CD4-positive, alpha-beta T cell treated with Interleukin-4 for 1 hour (primary cell): ENCODE measurements around the gene CAMK2A.

Experiments used
- DNase-seq, 2 donors: peaks; one replicate each; pipeline ENCODE4 v3.0.0-alpha.2; 2020 to 2022

Gene CAMK2A

GRCh38 chr5:150208187-150209098 is 81.1 kb downstream of the CAMK2A start:
- DNase-seq: no peak

DNA sequence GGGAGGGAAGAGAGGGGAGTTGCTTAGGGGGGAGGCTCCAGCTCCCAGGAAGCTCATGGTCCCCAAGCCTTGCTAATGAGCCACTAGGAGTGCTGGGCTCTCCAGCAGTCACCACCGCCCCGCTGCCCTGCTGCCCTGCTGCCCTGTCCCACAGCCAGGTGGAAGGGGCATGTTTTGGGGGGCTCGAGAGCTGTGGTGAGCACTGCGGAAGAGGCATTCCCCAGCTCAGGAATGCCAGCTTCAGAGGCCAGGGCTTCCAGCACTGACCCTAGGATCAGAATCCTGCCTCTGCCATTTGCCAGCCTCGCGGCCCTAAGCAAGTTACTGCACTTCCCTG is 82.8 kb downstream of the CAMK2A start:
- no peak for DNase-seq

DNA sequence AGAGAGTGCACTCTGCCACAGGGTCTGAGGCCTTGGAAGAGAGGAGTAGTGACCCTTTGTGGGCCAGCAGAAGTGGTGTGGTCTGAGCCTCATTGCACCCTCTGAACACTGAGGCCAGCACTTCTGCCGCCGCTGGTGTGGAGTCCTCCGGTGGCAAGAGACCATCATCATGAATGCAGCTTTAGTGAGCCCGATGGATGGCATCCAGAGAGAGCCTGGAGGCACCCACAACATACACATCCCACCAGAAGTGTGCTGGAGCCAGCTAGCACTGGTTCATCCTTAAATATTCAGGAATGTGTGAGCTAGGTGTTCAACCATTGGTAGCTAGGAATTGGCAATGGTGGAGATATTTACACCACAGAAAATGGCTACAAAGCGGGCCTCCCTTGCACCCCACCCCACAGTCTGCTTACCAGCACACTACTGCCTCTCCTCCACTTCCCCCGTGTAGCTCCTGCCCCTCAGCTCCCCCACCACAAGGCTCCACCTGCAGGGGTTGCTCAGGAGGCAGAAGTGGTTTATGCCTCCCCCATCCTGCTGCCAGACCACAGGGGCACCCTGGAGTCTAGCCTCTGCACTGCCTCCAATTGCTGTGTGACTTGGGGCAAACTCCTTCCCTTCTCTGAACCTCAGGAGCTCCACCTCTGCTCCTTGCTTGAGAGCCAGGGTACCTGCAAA is 83.3 kb downstream of the CAMK2A start:
- DNase-seq: no peak

DNA sequence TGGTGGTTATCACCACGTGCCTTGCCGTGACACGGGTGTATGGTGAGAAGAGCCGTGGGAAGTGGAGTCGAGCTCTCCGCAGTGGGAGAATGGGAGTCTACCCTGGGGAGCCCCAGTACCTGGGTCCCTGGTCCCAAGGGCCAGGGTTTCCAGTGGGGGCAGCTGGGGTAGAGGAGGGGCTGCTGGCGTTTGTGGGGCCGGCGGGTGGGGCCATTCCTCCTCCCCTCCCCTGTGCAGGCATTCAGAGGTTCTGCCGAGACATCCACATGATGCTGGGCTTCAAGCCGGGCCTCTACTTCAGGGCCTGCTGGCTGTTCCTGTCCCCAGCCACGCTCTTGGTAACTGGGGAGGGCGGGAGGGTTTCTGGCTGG is 85.0 kb downstream of the CAMK2A start:
- DNase-seq: no peak

DNA sequence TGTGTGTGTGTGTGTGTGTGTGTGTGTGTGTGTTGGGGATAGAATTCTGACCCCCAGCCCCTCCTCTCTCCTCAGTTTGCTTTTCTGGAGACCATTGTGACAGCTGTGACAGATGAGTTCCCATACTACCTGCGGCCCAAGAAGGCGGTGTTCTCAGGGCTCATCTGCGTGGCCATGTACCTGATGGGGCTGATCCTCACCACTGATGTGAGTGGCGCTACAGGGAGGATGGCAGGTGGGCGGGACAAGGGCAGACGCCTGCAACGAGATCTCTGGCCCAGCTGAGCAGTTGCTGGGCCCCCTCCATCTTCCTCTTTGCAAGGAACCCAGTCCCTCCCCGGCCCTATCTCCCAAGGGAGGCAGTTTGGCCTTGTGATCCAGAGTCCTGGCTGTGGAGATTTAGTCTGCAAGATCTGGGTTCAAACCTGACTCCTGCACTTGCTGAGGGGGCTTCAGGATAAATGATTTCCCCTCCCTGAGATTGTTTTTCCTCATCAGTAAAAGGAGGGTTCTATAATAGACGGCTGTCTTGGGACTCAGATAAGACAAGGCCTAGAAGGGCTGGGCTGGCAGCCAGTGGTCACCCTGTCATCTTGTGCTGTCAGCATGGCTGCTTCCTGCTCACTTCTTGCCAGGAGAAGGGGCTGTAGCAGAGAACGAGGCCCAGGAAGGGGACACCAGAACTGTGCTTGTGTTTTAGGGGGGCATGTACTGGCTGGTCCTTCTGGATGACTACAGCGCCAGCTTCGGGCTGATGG is 85.6 kb downstream of the CAMK2A start:
- DNase-seq: no peak

GRCh38 chr5:150202501-150202900 is 87.1 kb downstream of the CAMK2A start:
- DNase-seq: no peak

DNA sequence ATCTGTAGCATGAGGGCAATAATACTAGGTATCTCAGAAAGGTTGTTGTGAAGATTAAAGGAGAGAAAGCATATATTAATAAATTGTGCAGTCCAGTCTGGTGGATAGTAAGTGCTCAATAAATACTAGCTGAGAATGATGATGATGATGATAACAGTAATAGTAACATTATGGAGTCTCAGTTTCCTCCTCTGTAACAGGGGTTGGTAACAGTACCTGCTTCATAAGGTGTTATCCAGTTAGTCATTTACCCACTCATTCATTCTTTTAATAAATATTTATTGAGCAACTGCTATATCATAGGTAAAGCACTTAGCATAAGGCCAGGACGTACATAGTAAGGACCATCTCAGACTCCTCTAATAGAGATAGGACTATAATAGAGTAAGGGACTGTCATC is 92.1 kb downstream of the CAMK2A start:
- DNase-seq: no peak

GRCh38 chr5:150196986-150197385 is 92.6 kb downstream of the CAMK2A start:
- no peak for DNase-seq

GRCh38 chr5:150196514-150196913 is 93.1 kb downstream of the CAMK2A start:
- no peak for DNase-seq

GRCh38 chr5:150195736-150196485 is 93.7 kb downstream of the CAMK2A start:
- DNase-seq: no peak

DNA sequence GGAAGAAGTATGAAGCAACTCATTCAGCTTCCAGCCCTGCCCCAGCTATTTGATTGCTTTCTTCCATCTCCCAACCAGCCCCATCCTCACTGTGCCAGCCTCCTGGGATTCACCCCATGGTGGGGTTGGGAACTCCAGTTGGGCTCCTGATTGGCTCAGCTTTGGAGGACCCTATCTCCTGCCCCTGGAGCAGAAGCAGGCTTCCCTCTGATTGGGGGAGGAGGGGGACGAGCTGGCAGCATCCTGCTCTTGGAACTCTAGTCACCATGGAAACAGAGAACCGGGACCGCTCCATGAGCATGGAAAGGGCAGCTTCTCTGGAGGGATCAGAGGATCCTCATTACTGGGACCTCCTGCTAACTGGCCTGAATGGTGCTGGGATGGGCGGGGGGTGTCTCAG is 97.1 kb downstream of the CAMK2A start:
- no peak for DNase-seq

DNA sequence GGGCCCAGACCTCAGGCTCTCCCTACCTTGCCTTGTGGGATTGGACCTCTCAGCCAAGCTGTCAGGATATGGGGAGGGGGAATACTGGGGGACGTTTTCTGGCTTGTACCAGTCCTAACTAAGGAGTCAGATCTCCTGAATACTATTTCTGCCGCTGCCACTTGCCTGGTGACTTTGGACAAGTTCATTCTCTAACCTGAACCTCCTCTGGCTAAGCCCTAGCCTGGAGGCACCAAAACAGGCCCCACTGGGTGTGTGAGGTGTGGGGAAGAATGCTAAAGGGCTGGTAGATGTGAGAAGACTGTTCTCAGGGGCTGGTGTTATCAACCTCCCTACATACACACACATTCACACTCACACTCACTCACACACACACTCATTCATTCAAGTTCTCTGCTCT is 98.6 kb downstream of the CAMK2A start:
- no peak for DNase-seq

- no peak for DNase-seq
Observed at GRCh38 chr5:150190503-150190979, 99.0 kb downstream of the CAMK2A start.

DNA sequence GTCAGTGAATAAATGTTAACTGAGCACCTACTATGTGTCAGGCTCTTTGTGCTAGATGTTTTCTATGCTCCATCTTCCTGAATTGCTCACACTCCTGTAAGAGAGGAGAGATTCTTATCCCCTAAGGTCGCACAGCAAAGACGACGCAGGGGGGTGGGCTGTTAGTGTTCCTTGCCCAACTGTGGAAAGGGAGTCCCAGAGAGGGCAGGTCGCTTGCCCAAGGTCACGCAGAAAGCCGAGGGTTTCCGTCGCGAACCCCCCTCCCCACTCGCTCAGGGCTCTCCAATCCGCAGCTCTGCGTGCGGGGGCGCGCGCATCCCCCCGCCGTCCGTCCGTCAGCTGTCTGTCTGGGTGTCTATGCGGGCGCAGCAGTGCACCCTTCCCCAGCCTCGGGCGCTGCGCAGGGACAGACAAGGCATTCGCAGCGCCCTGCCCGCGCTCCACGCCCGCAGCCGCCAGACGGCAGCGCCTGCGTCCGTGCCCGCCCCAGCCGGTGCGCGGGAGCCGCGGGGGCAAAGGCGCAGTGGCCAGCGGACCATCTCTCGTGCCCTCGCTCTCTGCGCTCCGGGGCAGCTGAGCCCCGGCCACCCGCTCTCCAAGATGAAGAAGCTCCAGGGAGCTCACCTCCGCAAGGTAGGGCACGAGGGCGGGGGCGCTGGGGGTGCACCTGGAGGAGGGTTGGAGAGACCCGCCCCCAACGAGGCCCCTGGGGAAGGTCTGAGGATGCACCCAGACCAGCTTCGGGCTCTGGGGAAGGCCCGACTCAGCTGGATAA is 99.7 kb downstream of the CAMK2A start, which contains the start of gene SLC6A7:
SLC6A7 (plus strand) TSS at position 335 of the 775 bp plus-strand sequence; CDS start at position 601, 266 bp downstream.
- no peak for DNase-seq

DNA sequence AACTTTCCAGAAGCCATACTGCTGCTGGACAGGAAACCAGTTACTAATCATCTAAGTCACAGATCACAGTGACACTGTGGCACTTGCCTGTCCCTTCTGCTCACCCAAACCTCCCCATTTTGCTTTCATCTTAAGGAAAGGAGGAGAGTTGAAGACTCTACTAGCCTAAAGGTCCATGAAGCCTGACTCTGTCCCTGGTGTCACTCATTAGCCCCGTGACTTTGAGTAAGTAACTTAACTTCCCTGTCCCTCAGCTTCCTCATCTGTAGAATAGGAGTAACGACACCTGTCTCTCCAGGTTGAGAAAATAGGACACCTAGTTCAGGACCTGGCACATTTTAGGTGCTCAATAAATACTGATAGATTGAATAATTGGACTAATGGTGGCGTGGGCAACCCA is 100.2 kb downstream of the CAMK2A start:
- no peak for DNase-seq

DNA sequence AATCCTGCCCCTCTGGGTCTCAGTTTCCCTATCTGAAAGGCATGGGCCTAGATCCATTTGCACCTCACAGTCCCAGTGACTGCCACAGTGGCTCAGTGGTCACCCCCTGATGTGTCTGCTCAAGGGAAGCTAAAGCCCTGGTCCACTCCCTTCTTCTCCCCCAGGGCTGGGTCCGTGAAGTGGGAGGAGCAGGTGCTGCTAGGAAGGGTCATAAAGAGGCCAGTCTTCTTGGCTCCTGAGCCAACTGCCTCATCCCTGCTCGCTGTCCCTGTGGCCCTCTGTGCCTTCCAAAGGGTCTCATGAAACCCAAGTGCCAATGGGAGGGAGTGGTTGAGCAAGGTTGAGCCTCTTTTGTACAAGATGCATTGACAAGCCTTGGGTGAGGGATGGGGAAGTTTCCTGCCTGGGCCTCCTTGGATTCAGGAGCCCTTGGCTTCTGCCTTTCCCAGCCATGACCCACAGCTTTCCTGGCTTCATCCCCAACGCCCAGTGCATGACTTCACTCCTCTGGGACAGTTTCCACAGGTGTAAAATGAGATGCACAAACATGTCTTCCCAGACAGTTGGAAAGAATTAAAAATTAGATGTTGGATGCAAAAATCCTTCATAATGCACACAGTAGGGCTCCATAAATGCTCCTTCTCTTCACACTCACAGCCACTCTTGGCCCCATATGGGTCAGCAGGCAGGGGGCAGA is 101.3 kb downstream of the CAMK2A start:
- no peak for DNase-seq

DNA sequence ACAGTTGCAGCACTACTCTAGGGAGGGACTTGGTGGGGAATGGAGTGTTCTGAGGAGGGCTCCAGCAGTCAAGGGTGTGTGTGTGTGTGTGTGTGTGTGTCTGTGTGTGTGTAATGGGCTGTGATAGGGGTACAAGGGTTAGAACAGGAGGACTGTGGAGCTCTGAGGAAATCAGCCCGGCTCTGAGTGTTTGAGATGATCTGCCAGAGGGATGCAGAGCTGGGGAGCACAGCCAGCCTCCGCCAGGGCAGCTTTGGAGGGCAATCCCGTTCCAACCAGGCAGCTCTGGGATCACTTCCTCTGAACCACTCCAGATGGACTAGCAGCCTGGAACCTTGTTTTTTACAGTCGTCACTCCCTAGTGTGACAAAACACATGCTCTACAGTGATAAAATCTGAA is 102.7 kb downstream of the CAMK2A start:
- no peak for DNase-seq

- DNase-seq: no peak
Observed at GRCh38 chr5:150186137-150186536, 103.4 kb downstream of the CAMK2A start.

DNA sequence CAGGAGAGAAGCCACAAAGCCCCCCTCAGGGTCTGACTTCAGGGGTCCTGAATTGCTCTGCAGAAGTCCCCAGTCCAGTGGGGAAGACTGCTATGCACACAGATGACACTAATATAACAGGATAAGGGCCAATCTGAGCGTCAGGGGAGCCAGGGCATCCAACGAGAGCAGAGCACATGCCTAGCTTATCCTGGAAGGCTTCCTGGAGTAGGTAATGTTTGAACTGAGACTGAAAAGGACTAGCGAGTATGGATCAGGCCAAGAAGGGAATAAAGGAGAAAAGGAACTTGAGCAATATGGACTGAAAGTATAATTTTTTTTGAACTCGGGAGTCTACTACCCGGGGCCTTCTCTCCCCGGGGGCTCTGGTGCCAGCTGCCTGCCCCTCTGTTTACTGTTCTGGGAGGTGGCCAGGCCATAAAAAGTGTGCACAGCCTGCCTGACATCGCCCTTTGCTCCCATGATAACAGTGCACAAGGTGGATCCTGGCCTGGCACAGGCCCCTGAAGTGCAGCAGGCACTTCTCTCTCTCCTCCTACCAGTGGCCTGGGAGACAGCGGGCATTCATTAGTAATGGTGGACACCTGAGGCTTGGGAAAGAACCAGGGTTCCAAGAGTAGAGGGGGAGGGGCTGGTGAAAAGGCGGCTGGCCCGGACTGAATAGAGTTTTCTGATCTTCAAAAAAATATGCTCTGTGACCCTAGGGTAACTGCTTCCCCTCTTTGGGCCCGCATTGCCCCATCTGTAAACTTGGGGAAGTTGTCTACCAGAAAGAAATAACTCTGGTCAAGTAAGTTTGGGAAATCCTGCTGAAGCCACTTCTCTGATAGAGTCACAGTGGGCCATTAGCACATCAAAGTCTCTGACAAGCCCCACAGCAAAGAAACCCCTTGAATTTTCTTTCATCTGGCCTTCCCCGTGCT is 104.3 kb downstream of the CAMK2A start:
- no peak for DNase-seq

DNA sequence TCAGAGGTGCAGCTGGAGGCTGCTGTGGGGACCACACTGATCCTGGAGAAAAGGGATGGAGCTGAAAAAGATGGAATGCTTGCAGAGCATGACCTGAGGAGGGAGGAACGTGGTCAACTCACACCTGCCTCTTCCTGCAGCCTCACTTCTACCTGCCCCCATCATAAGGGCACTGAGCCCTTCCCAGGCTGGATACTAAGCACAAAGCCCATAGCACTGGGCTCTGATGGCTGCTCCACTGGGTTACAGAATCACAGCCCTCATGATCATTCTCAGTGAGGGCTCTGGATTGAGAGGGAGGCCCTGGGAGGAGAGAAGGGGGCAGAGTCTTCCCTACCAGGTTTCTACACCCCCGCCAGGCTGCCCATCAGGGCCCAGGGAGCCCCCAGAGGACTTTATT is 105.6 kb downstream of the CAMK2A start:
- no peak for DNase-seq
